DMS79 treated with DMSO at 0.1 percent for 48 hours (cell line): ENCODE results near the gene LRRC71.

Experiments used
- DNase-seq: peaks from one replicate; lab custom pipeline; 2025; lab: John Stamatoyannopoulos, UW

Gene LRRC71

DNA sequence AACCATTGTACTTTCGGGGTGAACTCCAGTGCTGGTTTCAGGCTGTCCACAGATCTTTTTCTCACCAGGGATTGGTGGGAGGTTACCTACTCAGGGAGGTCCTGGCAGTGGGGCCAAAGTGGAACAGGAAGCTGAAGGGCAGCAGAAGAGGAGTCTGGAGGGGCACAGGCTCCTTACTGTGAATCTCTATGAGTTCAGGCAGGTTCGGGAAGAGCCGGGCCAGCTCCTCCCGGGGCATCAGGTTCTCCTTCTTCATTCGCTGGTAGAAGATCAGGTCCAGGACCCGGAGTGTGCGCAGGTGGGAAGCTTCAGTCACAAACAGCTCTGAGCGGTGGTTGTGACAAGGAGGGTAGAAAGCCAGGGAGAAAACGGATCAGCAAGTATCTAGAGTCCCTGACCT, 26.7 kb downstream of the LRRC71 start:
- no peak for DNase-seq

DNA sequence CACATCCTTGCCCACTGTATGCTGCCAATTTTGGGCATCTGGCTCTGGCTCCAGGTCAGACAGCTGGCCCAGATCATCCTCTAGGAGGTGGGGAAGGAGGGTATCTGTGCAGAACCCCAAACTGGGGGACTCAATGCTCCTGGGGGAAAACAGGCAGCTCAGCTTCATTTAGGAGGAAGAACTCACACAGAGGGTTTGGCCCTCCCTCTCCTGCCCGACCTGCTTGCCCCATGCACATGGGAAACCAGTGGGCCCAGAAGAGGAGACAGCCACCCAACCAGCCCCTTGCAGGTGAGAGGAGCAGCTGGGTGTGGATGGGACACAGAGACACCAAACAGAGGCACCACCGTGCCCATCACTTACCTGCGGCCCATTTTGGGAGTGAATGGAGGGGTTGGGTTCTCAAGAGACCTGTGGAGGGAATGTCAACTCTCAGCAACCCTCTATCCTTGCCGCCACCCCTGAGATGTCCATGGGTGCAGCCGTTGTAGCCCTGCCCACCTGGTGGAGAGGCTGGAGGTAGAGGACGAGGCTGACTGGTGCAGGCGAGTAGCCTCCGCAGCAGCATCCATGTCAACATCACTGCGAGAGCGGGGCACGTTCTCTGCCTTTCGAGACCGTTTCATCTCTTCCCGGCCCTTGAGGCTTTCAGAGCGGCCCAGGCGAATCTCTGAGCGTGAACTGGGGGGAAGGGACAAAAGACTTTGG, 27.5 kb downstream of the LRRC71 start:
- DNase-seq: no peak

DNA sequence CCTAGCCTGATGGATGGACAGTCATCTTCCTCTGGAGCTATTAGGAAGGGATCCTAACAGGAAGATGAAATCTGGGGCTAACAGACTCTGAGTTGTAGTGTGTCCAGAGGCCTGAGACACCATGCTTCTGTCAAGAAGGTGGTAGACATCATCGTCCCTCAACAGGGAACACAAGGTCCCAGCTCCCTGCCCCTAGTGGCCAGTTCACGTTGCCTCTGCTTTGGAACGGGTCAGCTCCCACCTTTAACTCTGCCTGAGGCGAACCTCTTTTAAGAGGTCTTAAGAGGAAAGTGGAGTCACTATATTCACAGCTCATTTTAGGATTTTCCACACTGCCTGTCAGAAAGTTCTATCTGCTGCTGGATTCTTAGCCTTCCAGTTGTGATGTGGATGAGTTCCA, 28.3 kb downstream of the LRRC71 start:
- no peak for DNase-seq

DNA sequence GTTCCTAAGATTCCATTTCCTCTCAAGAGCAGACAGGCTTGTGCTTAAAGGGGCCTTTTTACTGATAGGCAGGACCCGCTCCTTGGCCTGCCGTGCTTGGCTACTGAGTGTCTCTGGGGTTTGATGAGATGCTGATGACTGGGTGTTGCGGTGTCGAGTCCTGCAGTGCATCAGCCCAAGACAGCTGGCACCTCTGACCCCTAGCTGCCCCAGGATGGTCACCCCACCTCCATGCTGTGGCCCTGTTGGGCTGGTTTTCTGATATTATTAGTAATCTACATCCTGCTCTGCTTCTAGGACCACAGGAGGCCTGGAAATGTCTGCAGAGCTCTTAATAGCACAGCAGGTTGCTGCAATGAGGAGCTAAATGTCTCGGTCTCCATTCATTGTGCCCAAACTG, 28.7 kb downstream of the LRRC71 start:
- DNase-seq: no peak

DNA sequence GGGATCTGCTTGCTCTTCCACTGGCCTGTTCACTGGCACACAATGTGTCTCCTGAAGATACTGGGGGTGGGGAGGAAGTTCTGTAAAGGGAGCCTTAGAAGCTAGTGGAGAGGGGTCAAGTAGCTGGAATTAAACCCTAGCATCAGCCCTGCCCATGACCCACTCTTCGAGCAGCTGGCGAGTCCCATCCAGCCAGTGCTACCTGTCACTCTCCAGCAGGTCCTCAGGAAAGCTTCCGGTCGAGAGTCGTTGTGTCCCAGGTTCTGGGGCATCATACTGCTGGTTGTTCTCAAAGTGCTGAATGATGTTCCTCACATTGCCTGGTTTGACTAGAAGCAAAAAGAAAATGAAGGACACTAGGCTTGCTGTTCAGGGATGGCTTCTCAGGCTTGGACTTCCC, 30.9 kb downstream of the LRRC71 start:
- DNase-seq: no peak

DNA sequence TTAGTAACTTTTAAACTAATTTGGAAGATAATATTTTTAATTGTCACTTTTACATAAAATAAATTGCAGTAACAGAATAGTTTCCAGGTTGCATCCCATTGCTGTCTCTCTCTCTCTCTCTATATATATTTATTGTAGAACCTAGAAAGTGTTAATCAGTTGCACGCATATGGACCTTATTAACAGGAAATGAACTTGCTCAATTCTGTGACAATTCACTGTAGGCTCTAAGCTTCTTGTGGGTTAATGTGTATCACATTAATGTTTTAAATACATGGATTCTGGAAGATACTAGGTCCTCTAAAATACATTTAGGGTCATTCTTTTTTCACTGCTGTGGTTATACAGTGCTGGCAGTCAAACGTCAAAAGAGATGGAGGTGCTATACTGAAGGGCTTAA, 33.1 kb downstream of the LRRC71 start:
- DNase-seq: no peak

DNA sequence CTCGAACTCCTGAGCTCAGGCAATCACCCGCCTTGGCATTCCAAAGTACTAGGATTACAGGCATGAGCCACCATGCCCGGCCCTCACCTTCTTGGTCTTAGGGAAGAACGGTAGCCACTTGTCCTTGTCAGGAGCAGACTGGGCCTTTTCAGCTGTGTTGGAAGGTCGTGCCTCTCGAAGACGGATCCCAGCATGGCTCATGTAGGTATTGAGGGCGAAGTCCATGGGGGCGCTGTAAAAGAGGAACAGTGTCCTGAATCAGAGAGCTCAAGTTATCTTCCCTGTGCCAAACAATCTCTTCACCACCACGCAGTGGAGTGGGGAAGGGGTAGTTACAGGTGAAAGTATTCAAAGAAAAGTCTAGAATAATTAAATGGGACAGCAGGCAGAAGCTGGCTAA, 35.9 kb downstream of the LRRC71 start:
- DNase-seq: no peak

DNA sequence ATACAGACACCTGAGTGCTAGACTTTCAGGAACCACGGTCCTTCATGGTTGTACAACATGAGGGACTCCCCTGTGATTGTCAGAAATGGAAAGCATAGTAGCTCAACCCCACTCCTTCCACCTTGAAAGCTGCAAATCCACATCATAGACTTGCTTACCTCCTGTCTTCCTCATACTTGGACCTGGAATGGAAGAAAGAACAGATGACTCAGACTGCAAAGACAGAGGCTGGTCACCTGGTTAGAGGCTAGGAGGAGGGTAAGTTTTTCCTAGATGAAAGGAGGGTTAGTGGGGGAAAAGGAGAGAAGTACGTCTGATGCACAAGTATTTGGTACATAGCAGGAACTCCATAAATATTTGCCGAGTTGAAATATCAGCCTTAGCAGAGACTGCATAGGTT, 37.2 kb downstream of the LRRC71 start:
- no peak for DNase-seq

DNA sequence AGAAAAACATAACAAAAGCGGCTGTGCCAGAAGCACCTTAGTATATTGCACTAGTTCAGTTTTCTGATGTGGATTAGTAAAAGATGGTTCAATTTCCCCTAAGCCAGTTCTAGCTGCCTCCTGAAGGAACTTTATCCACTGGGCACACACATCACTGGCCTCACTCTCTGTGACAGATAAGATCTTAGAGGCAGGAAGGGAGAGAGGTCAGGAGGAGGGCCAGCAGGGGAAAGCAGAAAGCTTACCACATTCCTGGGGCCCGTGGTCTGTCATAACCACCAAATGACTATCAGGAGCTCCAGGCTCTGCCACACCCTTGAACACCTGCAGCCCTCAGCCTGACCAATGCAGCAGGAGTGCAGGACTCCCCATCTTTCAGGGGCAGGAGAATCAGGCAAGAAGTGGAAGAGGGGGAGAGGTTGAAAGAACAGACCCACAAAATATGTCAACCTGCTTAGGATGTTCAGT, 37.8 kb downstream of the LRRC71 start:
- DNase-seq: no peak

DNA sequence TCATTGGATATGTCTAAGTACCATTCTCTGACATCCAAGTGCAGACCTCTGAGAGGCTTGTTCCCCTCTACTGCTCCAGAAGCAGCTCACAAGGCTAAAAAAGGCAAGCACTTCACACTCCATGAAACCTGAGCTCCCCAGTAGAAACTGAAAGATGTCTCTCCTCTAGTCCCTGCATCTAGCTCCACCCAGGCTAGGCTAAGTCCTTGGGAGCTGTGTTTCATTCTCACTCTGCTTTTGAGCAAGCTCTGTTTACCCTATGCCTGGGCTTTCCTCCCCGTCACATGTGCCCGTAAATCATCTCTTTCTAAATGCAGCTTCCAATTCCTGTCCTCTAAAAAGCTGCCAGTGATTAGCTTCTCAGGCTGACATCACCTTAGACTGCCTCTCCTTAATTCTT, 39.0 kb downstream of the LRRC71 start:
- peak; percentile 93 for DNase-seq

DNA sequence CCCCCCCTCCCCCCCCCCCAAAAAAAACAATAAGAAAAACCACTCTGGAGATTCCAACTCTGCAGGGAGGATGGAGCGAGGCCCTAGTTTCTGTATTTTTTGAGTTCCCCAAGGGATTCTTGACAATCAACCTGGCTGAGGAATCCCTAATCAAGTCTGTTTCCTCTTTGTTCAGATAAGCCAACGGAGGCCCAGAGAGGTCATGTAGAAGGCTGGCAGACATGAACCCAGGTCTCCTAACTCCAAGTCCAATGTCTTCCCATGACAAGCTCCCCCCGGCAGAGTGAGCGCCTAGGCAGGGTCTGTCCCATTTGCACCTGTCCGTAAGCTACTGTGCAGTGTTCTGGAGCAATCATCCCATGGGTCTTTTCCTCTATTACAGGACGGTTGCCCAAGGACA, 39.5 kb downstream of the LRRC71 start:
- no peak for DNase-seq

DNA sequence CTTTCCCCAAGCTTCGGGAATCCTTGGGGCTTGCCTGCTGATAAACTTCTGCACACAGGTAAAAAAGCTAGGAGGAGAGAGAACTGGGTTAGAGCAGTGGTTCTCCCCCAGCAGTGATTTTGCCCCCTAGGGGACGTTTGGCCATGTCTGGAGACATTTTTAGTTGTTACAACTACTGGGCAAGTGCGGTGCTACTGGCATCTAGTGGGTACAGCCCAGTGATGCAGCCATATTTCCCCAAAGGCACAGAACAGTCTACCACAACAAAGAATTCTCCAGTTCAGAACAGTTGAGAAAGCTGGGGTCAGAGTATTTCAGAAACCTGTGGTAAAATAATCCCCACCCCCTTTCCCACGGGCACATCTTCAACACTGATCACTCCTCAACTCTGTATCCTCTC, 41.3 kb downstream of the LRRC71 start:
- no peak for DNase-seq

DNA sequence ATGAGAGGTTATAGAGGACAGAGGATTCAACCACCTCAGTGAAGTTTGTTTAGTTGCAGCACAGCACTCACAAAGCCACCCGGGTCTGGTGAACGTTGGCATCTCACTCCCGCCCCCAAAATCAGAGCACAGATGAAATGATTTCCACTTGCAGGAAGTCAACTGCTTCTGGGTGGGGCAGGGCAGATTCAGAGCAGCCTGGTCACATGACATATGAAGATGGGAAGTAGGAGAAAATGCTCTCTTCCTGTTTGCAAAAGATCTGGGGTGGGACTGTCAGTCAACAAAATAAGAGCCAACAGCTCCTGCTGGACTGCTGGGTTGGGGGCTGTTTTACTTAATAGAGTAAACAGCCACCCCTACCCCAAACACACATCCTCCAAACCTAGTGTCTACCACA, 43.2 kb downstream of the LRRC71 start:
- DNase-seq: no peak

DNA sequence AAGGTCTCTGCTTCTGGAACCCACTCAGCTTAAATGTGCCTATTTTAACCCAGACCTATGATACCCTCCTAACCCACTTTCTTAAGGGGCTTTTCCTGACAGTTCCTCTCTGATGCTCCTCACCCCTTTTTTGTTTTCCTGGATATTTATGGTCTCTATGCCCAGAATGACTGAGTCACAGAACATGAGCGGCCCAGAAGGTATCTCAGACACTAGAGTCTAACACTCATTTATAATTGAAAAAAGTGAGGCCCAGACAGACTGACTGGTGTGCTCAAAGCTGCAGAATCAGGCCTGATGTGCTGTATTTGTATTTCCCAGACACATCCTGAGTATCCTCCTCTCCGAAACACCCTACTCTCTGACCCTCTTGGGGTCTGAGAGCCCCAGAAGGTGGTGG, 44.0 kb downstream of the LRRC71 start:
- DNase-seq: no peak

DNA sequence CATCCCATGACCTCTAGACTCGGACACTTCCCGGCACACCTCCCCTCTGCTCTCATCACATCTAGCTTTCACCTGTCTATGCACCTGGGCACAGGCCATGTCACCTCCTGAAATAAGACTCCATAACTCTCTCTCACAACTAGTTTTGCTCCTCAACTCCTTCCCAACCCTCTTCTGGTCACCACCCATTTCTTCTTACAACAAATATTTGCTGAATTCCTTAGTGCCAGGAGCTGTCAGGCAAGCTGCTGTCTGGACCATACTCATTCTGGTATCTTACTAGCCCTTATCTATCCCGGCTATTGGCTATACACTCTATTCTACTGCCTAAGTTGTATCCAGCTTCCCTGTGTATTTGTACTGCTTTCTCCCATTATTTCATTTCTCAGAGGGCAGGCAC, 49.1 kb downstream of the LRRC71 start:
- DNase-seq: no peak

DNA sequence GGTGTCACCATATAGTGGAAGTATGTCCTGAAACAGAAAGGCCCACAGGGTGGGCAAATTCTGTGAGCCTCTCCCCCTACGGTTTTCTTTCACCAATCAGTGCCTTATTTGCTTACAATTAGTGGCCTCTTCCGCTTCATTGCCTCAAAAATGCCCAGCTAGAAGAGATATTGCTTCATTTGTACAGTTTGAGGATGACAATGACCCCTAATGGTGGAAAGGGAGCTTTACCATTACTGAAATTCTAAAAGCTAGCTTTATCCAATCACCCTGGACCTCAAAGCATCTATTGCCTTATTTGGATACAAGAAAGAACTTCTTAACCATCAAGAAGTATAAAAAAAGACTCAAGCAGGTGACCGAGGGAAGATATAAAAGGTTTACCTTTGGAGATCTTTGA, 49.6 kb downstream of the LRRC71 start:
- DNase-seq: no peak

DNA sequence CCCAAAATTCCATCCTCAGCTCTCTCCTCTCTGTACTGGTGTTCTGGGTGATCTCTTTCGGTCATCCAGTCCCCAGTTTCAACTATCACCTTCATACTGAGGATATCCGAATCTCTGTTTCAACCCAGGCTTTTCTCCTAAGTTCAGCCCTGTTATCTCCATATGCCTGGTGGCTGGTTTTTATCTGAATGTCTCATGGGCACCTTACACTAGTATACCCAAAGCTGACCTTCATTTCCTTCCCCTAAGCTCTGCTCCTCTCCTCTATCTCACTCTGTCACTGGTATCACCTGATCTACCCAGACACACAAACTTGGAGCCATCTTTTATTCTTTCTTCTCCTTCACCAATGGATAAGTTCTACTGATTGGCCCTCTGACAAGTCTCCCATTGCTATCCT, 53.0 kb downstream of the LRRC71 start:
- no peak for DNase-seq

DNA sequence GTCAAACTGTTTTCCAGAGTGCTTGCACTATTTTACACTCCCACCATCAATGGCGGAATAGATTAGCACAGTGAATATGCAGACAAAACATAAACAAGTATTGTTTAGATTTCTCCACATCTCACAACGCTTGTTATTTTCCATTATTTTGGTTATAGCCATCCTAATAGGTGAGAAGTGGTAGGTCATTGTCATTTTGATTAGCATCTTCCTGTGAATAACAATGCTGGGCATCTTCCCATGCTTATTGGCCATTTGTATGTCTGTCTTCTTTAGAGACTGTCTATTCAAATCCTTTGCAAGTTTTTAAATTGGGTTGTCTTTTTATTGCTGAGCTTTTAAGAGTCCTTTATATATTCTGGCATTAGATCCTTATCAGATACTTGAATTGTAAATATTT, 54.7 kb downstream of the LRRC71 start:
- no peak for DNase-seq

DNA sequence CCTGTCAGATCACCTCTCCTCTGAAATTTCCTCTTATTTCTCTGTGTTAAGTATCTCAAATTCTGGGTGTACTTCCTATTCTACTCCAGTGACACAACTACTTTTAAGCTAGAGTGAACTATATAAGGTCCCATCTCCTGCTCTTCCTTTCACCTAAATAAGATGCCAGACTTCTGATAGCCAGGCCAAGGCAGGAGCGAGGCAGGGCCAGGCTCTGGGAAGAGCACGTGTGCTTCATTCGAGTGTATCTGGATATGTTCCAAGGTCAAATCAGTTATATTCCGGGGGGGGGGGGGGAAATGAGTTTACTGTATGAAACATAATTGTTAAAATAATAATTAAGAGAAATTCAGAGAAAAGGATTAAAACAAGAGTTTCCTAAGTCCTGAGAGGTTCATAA, 60.1 kb downstream of the LRRC71 start:
- no peak for DNase-seq
